GM12878 (cell line): Measurements from ENCODE around the gene GPR173. TPM values are rescaled to one million over a fixed set of nuclear protein-coding genes. Genes with fewer than 3 reads are reported as not detected.
A peak's percentile ranks its signal among the peaks of the same experiment; 100 is the strongest.

Experiments
- ATAC-seq: fragments of 200-7000 bp; cut with Tn5 transposase; 3 replicates; pipeline ENCODE4 v1.9.1; 2020; ENCODE audit warnings: mild to moderate bottlenecking, moderate library complexity
- BruUV-seq: library from RNA; stranded (reverse); fragments of 400-500 nt; replicated peaks from 2 replicates; lab custom pipeline; 2021; lab: Mats Ljungman, UMichigan
- CTCF ChIA-PET: fragments of 300-600 bp; sonication (Branson Sonifier 250); formaldehyde crosslinking; extraction: SDS; loops from one replicate; lab custom pipeline; 2021; ENCODE audit warnings: inconsistent platforms; lab: Yijun Ruan, JAX
- POLR2A ChIA-PET: fragments of 350-600 bp; formaldehyde crosslinking; extraction: SDS; loops from one replicate; lab custom pipeline; 2021; ENCODE audit warnings: inconsistent platforms; lab: Charles Lee
- RAD21 ChIA-PET: fragments of 300-600 bp; sonication (Branson Sonifier 250); formaldehyde crosslinking; loops from one replicate; lab custom pipeline; 2023; ENCODE audit warnings: antibody characterized with exemption; ENCODE audit not compliant: unreplicated experiment; lab: Charles Lee
- SMC1A ChIA-PET: fragments of 300-600 bp; sonication (Branson Sonifier 250); formaldehyde crosslinking; loops from one replicate; lab custom pipeline; 2023; ENCODE audit not compliant: unreplicated experiment, uncharacterized antibody; lab: Charles Lee
- DNase-seq: peaks from one replicate; pipeline ENCODE4 v3.0.0-alpha.2; 2011; ENCODE audit warnings: low read depth, low spot score
- FAIRE-seq: peaks from 3 replicates; lab custom pipeline; 2011; peaks lifted over from hg19 to GRCh38; lab: Jason Lieb, UNC
- H2AFZ ChIP-seq: 2 replicates; pipeline ENCODE4 v1.6.0; 2011; ENCODE audit warnings: low read depth, low read length, control low read depth; ENCODE audit not compliant: control insufficient read depth
- H3K27ac ChIP-seq: 2 replicates; pipeline ENCODE4 v1.5.1; 2011; ENCODE audit warnings: control low read depth; ENCODE audit not compliant: control insufficient read depth, insufficient read depth
- H3K27me3 ChIP-seq, 2 experiments: replicated peaks in 1 of 2; 2 replicates each; pipeline versions ENCODE4 v1.6.0 to v1.6.1; 2011; ENCODE audit warnings: low read length in 1 of 2; ENCODE audit not compliant: control insufficient read depth in 2 of 2, insufficient read depth in 2 of 2
- H3K36me3 ChIP-seq, 2 experiments: 2 replicates each; pipeline ENCODE4 v1.5.1; 2011; ENCODE audit warnings: low read length in 1 of 2; ENCODE audit not compliant: control insufficient read depth in 2 of 2, insufficient read depth in 2 of 2
- H3K4me1 ChIP-seq: 2 replicates; pipeline ENCODE4 v1.6.1; 2011; ENCODE audit warnings: mild to moderate bottlenecking, low read length, moderate library complexity, mixed read lengths; ENCODE audit not compliant: control insufficient read depth, insufficient read depth
- H3K4me2 ChIP-seq: 2 replicates; pipeline ENCODE4 v1.6.0; 2011; ENCODE audit warnings: control low read depth; ENCODE audit not compliant: control insufficient read depth, insufficient read depth
- H3K4me3 ChIP-seq: fragments of 200-600 bp; sonication (generic); 2 replicates; pipeline ENCODE4 v1.5.1; 2016
- H3K79me2 ChIP-seq: 2 replicates; pipeline ENCODE4 v1.6.0; 2011; ENCODE audit warnings: low read length; ENCODE audit not compliant: control insufficient read depth, insufficient read depth
- H3K9ac ChIP-seq: 2 replicates; pipeline ENCODE4 v1.8.0; 2011; ENCODE audit warnings: low read length, control low read depth, mixed read lengths; ENCODE audit not compliant: control insufficient read depth, insufficient read depth
- H3K9me3 ChIP-seq: replicated peaks from 3 replicates; pipeline ENCODE4 v1.5.1; 2011; ENCODE audit warnings: mild to moderate bottlenecking, low read length; ENCODE audit not compliant: control insufficient read depth, insufficient read depth
- H4K20me1 ChIP-seq: 2 replicates; pipeline ENCODE4 v1.6.0; 2011; ENCODE audit not compliant: control insufficient read depth, insufficient read depth
- CHD2 ChIP-seq: IDR thresholded peaks from 2 replicates; pipeline ENCODE4 v1.6.1; 2011; ENCODE audit warnings: low read depth, low read length, improper control_type of control experiment, borderline replicate concordance
- MEF2B ChIP-seq: fragments of 450-650 bp; IDR thresholded peaks from 2 replicates; pipeline ENCODE4 v1.6.1; 2018; ENCODE audit warnings: mild to moderate bottlenecking, moderate library complexity; ENCODE audit not compliant: partially characterized antibody, poor library complexity, severe bottlenecking
- MLLT1 ChIP-seq: fragments of 450-650 bp; IDR thresholded peaks from 2 replicates; pipeline ENCODE4 v1.6.1; 2016; ENCODE audit warnings: mild to moderate bottlenecking
- MTA3 ChIP-seq: IDR thresholded peaks from 2 replicates; pipeline ENCODE4 v1.6.1; 2012; ENCODE audit warnings: low read length, inconsistent platforms, borderline replicate concordance
- NFIC ChIP-seq: IDR thresholded peaks from 2 replicates; pipeline ENCODE4 v1.6.1; 2012; ENCODE audit warnings: low read depth, mild to moderate bottlenecking, inconsistent platforms, low read length, moderate library complexity
- SMC3 ChIP-seq: IDR thresholded peaks from 2 replicates; pipeline ENCODE4 v1.6.1; 2011; ENCODE audit warnings: low read length, improper control_type of control experiment, borderline replicate concordance
- TCF12 ChIP-seq: IDR thresholded peaks from 2 replicates; pipeline ENCODE4 v1.6.1; 2011; ENCODE audit warnings: low read depth, mild to moderate bottlenecking, low read length
- ZNF274 ChIP-seq: IDR thresholded peaks from one replicate; pipeline ENCODE4 v1.8.0; 2011; ENCODE audit not compliant: insufficient read length, insufficient read depth
- ZZZ3 ChIP-seq: IDR thresholded peaks from 2 replicates; pipeline ENCODE4 v1.6.1; 2011; ENCODE audit warnings: low read depth; ENCODE audit not compliant: control insufficient read depth, insufficient read length
- WGBS: methylation state at CpG from one replicate; pipeline ENCODE4 v1.1.6; 2016; ENCODE audit warnings: low lambda C conversion rate; ENCODE audit not compliant: insufficient replicate concordance, insufficient coverage; ENCODE audit errors: missing lambda C conversion rate; 5-methylcytosine and 5-hydroxymethylcytosine counted together
- in situ Hi-C: fragments of 300-500 bp; cut with MboI; formaldehyde crosslinking; loops from 9 replicates; pipeline ENCODE4 v1.14.3; 2018; ENCODE audit warnings: mixed read lengths
- intact Hi-C: fragments of 100-400 bp; cut with micrococcal nuclease; formaldehyde crosslinking; loops from one replicate; pipeline ENCODE4 v1.14.2; 2022; ENCODE audit not compliant: unreplicated experiment
- polyA plus RNA-seq, 11 experiments: library from polyadenylated mRNA; depleted of rRNA in 4 of 11; unstranded in 6 of 11; stranded (reverse) in 5 of 11; fragments of >200 nt; fragmentation: Nextera tagmentation in 4 of 11; fragmentation: Illumina TruSeq in 1 of 11; extraction: Ambion mirVana in 4 of 11; extraction: Trizol in 1 of 11; gene quantifications; 1 replicate in 1 of 11; 2 replicates in 10 of 11; pipeline versions ENCODE4 v1.2.1 to v1.2.3, GENCODE V29; 2011 to 2016; ENCODE audit warnings: inconsistent platforms in 2 of 11, missing spikeins in 2 of 11, low read depth in 1 of 11
- total RNA-seq, 4 experiments: library from RNA; depleted of rRNA in 3 of 4; stranded (reverse); fragments of >200 nt in 3 of 4; fragmentation: Illumina TruSeq in 1 of 4; extraction: Trizol in 1 of 4; gene quantifications; 2 replicates each; pipeline versions ENCODE4 v1.2.1 to v1.2.3, GENCODE V29; 2013 to 2021
- TF ChIP-seq, protein P1 (sequence below): IDR thresholded peaks from 2 replicates; pipeline ENCODE4 v1.6.1; 2011; ENCODE audit warnings: borderline replicate concordance, low read depth, mild to moderate bottlenecking, moderate library complexity, low read length; ENCODE audit not compliant: insufficient read depth, poor library complexity, severe bottlenecking
- TF ChIP-seq, protein P2 (sequence below): fragments of 450-650 bp; formaldehyde crosslinking; IDR thresholded peaks from 2 replicates; pipeline ENCODE4 v1.5.0; 2022; ENCODE audit warnings: mild to moderate bottlenecking, missing genetic modification characterization

GPR173 gene
- total and polyA plus RNA-seq, 10 of the 15 experiments (the other 5 are each of a cell fraction or from before 2014, with no cell fraction given), result 0.04 to 0.24 (median 0.12) TPM; not detected in 4

DNA sequence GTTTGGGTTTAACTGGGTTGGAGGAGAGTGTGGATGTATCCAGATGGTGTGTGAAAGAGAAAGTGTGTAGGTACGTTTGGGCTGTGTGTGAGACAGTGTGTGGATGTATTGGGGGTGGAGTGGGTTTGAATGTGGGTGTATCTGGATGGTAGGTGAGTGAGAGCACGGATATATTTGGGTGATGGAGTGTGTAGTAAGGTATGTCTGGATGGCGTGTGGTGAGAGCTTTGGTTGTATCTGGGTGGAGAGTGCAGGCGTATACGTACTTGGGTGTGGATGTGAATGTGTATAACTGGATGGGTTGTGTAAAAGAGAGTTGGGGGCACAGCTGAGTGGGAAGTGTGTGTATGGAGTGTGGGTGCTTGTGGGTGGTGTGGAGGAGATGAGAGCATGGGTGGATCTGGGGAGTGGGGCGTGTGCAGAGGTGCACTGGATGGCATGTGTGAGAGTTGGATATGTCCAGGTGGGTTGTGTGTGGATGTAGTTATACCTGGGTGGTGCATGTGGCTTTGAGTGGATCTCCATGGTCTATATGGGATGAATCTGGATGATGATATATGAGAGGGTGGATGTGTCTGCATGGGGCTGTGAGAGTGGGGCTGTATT is 6.8 kb downstream of the GPR173 start:
- Histone ChIP-seq H3K4me1 (no peaks in the 10 kb centered on the region), H3K27me3 (no peaks in the 10 kb centered on the region), H3K79me2 (no peaks in the 10 kb centered on the region), H3K4me2 (no peak overlapping the region), H2AFZ (no peak overlapping the region), H4K20me1 (no peaks in the 10 kb centered on the region), H3K9me3 (no peaks in the 10 kb centered on the region), H3K27ac (no peak overlapping the region), H3K36me3 (no peaks in the 10 kb centered on the region), H3K9ac (no peak overlapping the region)
- 44% methylated on average over 6 of the region's 6 CpGs for WGBS
- FAIRE-seq, result no peak
- no peak for ATAC-seq
- intact Hi-C loops, result no loop called here
- ChIA-PET SMC1A (no interaction called here), RAD21 (no interaction called here), CTCF (no interaction called here), POLR2A (no interaction called here)
- no TSS peak for BruUV-seq
- no peak for DNase-seq
- TF ChIP-seq ZNF274 (no peak), MLLT1 (no peak), NFIC (no peak), MEF2B (no peak), SMC3 (no peak)
- TF ChIP-seq, all 136 proteins: peak for 0
- H3K4me3 ChIP-seq, result no peak overlapping the region
- in situ Hi-C loops, result no loop called here

- Histone ChIP-seq H3K36me3 (no peaks in the 10 kb centered on the region), H2AFZ (no peak overlapping the region), H3K4me1 (no peaks in the 10 kb centered on the region), H3K4me2 (no peak overlapping the region), H3K4me3 (no peak overlapping the region), H3K27ac (no peak overlapping the region), H3K79me2 (no peaks in the 10 kb centered on the region), H3K9ac (no peak overlapping the region), H4K20me1 (no peaks in the 10 kb centered on the region), H3K27me3 (no peaks in the 10 kb centered on the region), H3K9me3 (no peaks in the 10 kb centered on the region)
- ChIA-PET CTCF (no interaction called here), SMC1A (no interaction called here), POLR2A (no interaction called here), RAD21 (no interaction called here)
- no peak for DNase-seq
- intact Hi-C loops, result no loop called here
- ATAC-seq, result no peak
- FAIRE-seq, result no peak
- BruUV-seq, result no TSS peak
- in situ Hi-C loops, result no loop called here
- WGBS, result 38% methylated on average over 5 of the region's 5 CpGs
- no peak for TF ChIP-seq CHD2
- TF ChIP-seq, protein P1, sequence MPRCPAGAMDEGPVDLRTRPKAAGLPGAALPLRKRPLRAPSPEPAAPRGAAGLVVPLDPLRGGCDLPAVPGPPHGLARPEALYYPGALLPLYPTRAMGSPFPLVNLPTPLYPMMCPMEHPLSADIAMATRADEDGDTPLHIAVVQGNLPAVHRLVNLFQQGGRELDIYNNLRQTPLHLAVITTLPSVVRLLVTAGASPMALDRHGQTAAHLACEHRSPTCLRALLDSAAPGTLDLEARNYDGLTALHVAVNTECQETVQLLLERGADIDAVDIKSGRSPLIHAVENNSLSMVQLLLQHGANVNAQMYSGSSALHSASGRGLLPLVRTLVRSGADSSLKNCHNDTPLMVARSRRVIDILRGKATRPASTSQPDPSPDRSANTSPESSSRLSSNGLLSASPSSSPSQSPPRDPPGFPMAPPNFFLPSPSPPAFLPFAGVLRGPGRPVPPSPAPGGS, result peak; percentile 72
- TF ChIP-seq MTA3, result no peak
- no peak for TF ChIP-seq TCF12
- TF ChIP-seq ZZZ3, result no peak
- TF ChIP-seq, protein P2, sequence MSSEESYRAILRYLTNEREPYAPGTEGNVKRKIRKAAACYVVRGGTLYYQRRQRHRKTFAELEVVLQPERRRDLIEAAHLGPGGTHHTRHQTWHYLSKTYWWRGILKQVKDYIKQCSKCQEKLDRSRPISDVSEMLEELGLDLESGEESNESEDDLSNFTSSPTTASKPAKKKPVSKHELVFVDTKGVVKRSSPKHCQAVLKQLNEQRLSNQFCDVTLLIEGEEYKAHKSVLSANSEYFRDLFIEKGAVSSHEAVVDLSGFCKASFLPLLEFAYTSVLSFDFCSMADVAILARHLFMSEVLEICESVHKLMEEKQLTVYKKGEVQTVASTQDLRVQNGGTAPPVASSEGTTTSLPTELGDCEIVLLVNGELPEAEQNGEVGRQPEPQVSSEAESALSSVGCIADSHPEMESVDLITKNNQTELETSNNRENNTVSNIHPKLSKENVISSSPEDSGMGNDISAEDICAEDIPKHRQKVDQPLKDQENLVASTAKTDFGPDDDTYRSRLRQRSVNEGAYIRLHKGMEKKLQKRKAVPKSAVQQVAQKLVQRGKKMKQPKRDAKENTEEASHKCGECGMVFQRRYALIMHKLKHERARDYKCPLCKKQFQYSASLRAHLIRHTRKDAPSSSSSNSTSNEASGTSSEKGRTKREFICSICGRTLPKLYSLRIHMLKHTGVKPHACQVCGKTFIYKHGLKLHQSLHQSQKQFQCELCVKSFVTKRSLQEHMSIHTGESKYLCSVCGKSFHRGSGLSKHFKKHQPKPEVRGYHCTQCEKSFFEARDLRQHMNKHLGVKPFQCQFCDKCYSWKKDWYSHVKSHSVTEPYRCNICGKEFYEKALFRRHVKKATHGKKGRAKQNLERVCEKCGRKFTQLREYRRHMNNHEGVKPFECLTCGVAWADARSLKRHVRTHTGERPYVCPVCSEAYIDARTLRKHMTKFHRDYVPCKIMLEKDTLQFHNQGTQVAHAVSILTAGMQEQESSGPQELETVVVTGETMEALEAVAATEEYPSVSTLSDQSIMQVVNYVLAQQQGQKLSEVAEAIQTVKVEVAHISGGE (CRISPR knock-in tag), result no peak
Measured at GRCh38 chrX:53056292-53056691, 7.7 kb downstream of the GPR173 start.
